Measurements from ENCODE around the gene NSG1. TPM values are rescaled to one million over a fixed set of nuclear protein-coding genes. Genes with fewer than 3 reads are reported as not detected.
"Not testable (repeated sequence)": the region's sequence is repeated elsewhere in the genome, so short reads cannot be mapped to it uniquely, and the experiment has no call there.

NSG1 gene
- total RNA-seq, 1 donor from 2014 or later = 41.6 TPM

DNA sequence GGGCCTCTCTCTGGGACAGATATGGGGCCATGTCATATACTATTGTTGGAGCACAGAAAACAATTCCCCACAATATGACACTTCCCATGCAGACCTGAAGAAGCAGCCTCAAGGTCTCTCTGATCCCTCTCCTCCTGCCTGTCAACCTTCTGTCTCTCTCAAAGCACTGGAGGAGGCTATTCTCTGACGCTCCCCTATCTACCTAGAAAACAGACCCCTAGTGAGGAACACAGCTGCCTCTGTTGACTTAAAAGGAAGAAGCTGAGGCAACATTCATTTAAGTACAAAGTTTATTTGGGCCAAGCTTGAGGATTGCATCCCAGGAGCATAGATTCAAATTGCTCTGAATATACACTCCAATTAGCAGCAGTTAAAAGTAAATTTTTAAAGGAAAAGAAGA, 39.3 kb upstream of the NSG1 start:
- Mint-ChIP-seq H3K27ac (no peak overlapping the region), H3K4me1 (peaks cover 14% of the 10 kb centered on the region), H3K36me3 (no peaks in the 10 kb centered on the region), H3K9me3 (peaks cover 7% of the 10 kb centered on the region), H3K27me3 (ENCODE audit: insufficient read depth, low read depth) (peaks cover 8% of the 10 kb centered on the region), H3K4me3 (no peak overlapping the region)
- no peaks in the 10 kb centered on the region for H3K36me3 ChIP-seq
- no peaks in the 10 kb centered on the region for H3K79me2 ChIP-seq (ENCODE audit: low read depth)
- TF ChIP-seq EZH2phosphoT487 (IDR thresholded peaks at IDR 0.05) (no peak), EZH2 (IDR thresholded peaks at IDR 0.05) (no peak)
- TF ChIP-seq, protein P1, sequence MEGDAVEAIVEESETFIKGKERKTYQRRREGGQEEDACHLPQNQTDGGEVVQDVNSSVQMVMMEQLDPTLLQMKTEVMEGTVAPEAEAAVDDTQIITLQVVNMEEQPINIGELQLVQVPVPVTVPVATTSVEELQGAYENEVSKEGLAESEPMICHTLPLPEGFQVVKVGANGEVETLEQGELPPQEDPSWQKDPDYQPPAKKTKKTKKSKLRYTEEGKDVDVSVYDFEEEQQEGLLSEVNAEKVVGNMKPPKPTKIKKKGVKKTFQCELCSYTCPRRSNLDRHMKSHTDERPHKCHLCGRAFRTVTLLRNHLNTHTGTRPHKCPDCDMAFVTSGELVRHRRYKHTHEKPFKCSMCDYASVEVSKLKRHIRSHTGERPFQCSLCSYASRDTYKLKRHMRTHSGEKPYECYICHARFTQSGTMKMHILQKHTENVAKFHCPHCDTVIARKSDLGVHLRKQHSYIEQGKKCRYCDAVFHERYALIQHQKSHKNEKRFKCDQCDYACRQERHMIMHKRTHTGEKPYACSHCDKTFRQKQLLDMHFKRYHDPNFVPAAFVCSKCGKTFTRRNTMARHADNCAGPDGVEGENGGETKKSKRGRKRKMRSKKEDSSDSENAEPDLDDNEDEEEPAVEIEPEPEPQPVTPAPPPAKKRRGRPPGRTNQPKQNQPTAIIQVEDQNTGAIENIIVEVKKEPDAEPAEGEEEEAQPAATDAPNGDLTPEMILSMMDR (IDR thresholded peaks at IDR 0.05) = no peak
- H3K4me3 ChIP-seq = no peak overlapping the region
- no peaks in the 10 kb centered on the region for H3K27me3 ChIP-seq
- H3K4me1 ChIP-seq = peaks cover 3% of the 10 kb centered on the region
- H3F3A ChIP-seq (ENCODE audit: low read depth) = no peaks in the 10 kb centered on the region
- H3K4me2 ChIP-seq = no peak overlapping the region
- no peaks in the 10 kb centered on the region for H3K9me3 ChIP-seq (ENCODE audit: low read depth)
- H2AFZ ChIP-seq (replicated peaks) = no peak overlapping the region
- DNase-seq (ENCODE audit: low spot score) = no peak
- H3K9ac ChIP-seq = no peak overlapping the region
- no peak overlapping the region for H3K27ac ChIP-seq
- no peaks in the 10 kb centered on the region for H4K20me1 ChIP-seq (ENCODE audit: low read depth)

DNA sequence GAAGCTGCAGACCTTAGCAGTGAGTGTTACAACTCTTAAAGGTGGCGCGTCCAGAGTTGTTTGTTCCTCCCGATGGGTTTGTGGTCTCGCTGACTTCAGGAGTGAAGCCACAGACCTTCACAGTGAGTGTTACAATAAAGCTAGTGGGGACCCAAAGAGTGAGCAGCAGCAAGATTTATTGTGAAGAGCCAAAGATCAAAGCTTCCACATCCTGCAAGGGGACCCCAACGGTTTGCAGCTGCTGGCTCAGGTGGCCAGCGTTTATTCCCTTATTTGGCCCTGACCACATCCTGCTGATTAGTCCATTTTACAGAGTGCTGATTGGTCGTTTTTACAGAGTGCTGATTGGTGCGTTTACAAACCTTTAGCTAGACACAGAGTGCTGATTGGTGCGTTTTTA, 38.3 kb upstream of the NSG1 start:
- H3K4me3 Mint-ChIP-seq; DNase-seq (ENCODE audit: low spot score); H3K36me3 Mint-ChIP-seq; H3F3A ChIP-seq (ENCODE audit: low read depth); H2AFZ ChIP-seq (replicated peaks); H3K27ac Mint-ChIP-seq; H3K4me3 ChIP-seq; H3K27ac ChIP-seq; H3K9me3 ChIP-seq (ENCODE audit: low read depth); H3K4me1 ChIP-seq; H3K9ac ChIP-seq; H3K4me2 ChIP-seq; H3K27me3 ChIP-seq; H3K79me2 ChIP-seq (ENCODE audit: low read depth); H3K9me3 Mint-ChIP-seq; H4K20me1 ChIP-seq (ENCODE audit: low read depth); H3K36me3 ChIP-seq; H3K27me3 Mint-ChIP-seq (ENCODE audit: insufficient read depth, low read depth): not testable (repeated sequence)
- peaks cover 12% of the 10 kb centered on the region for H3K4me1 Mint-ChIP-seq

DNA sequence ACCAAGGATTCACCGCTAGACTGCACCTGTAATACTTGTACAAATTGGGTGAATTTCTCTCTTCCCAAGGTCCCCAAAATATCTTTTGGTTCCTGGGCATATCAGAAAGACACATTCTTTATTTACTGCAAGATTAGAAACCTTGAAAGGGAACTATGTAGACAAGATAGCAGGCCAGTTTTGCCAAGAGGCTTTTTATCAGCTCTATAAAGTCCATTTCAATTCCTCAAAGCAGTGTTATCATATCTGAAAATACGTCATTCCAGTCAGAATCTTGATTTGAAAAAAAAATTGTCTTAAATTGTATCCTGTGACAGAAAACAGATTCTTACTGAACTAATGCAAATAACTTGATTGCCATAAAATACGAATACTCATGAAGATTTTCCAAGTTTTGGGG, 37.0 kb upstream of the NSG1 start:
- Histone ChIP-seq H3K27ac (no peak overlapping the region), H3F3A (ENCODE audit: low read depth) (no peaks in the 10 kb centered on the region), H3K27me3 (no peaks in the 10 kb centered on the region), H4K20me1 (ENCODE audit: low read depth) (no peaks in the 10 kb centered on the region), H3K9me3 (ENCODE audit: low read depth) (no peaks in the 10 kb centered on the region), H2AFZ (replicated peaks) (no peak overlapping the region), H3K4me3 (no peak overlapping the region), H3K9ac (no peak overlapping the region), H3K4me2 (no peak overlapping the region), H3K79me2 (ENCODE audit: low read depth) (no peaks in the 10 kb centered on the region), H3K36me3 (no peaks in the 10 kb centered on the region), H3K4me1 (peaks cover 3% of the 10 kb centered on the region)
- DNase-seq (ENCODE audit: low spot score) = no peak
- Mint-ChIP-seq H3K4me1 (peaks cover 12% of the 10 kb centered on the region), H3K27me3 (ENCODE audit: insufficient read depth, low read depth) (peaks cover 9% of the 10 kb centered on the region), H3K27ac (no peak overlapping the region), H3K9me3 (peaks cover 9% of the 10 kb centered on the region), H3K36me3 (no peaks in the 10 kb centered on the region), H3K4me3 (no peak overlapping the region)
- TF ChIP-seq EZH2 (IDR thresholded peaks at IDR 0.05) = no peak
- TF ChIP-seq EZH2phosphoT487 (IDR thresholded peaks at IDR 0.05) = no peak
- TF ChIP-seq, protein P1 (IDR thresholded peaks at IDR 0.05) = no peak

DNA sequence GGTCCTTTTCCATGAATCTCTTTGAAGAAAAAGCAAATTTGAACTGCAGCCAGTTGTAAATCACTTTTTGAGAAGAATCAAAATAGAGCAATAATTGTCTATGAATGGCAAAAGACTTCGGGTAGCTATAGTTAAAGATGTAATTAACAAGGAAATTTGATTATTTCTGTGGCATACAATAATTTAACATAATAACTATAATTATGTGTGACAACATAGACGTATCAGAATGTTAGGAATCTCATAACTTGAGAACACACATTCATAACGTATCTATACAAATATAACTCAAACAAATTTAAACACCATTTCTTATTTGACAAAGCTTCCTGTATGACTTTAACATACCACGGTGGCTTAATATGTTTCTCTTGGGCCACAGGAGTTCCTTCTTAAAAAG, 36.0 kb upstream of the NSG1 start:
- DNase-seq (ENCODE audit: low spot score) = no peak
- H3K9me3 ChIP-seq (ENCODE audit: low read depth) = no peaks in the 10 kb centered on the region

More for the DNA sequence above, 36.0 kb upstream of the NSG1 start:
- H3K4me3 ChIP-seq = no peak overlapping the region
- H3K27ac Mint-ChIP-seq = no peak overlapping the region
- no peaks in the 10 kb centered on the region for H3K79me2 ChIP-seq (ENCODE audit: low read depth)
- H3K27ac ChIP-seq = no peak overlapping the region
- H3K4me2 ChIP-seq = no peak overlapping the region
- H3K9ac ChIP-seq = no peak overlapping the region
- H3K27me3 Mint-ChIP-seq (ENCODE audit: insufficient read depth, low read depth) = peaks cover 10% of the 10 kb centered on the region
- H3F3A ChIP-seq (ENCODE audit: low read depth) = no peaks in the 10 kb centered on the region
- TF ChIP-seq, protein P1 (IDR thresholded peaks at IDR 0.05) = no peak
- TF ChIP-seq EZH2 (IDR thresholded peaks at IDR 0.05) (no peak), EZH2phosphoT487 (IDR thresholded peaks at IDR 0.05) (no peak)
- H3K9me3 Mint-ChIP-seq = peaks cover 11% of the 10 kb centered on the region
- H2AFZ ChIP-seq (replicated peaks) = no peak overlapping the region
- no peaks in the 10 kb centered on the region for H4K20me1 ChIP-seq (ENCODE audit: low read depth)
- H3K36me3 Mint-ChIP-seq = no peaks in the 10 kb centered on the region
- H3K4me1 ChIP-seq = peaks cover 3% of the 10 kb centered on the region
- no peaks in the 10 kb centered on the region for H3K27me3 ChIP-seq
- no peak overlapping the region for H3K4me3 Mint-ChIP-seq
- peaks cover 15% of the 10 kb centered on the region for H3K4me1 Mint-ChIP-seq
- H3K36me3 ChIP-seq = no peaks in the 10 kb centered on the region
